ENCODE results near the gene NRXN3. TPM values are rescaled to one million over a fixed set of nuclear protein-coding genes. Genes with fewer than 3 reads are reported as not detected.

The NRXN3 gene
- total RNA-seq, 1 donor from 2014 or later, result 5.9 TPM

- Mint-ChIP-seq H3K9me3 (no peaks in the 10 kb centered on the region), H3K4me3 (no peak overlapping the region), H3K27me3 (ENCODE audit: insufficient read depth, low read depth) (peaks cover 2% of the 10 kb centered on the region), H3K36me3 (no peaks in the 10 kb centered on the region), H3K4me1 (peaks cover 2% of the 10 kb centered on the region), H3K27ac (no peak overlapping the region)
- Histone ChIP-seq H3K36me3 (no peaks in the 10 kb centered on the region), H4K20me1 (ENCODE audit: low read depth) (no peaks in the 10 kb centered on the region), H3K9ac (no peak overlapping the region), H3F3A (ENCODE audit: low read depth) (no peaks in the 10 kb centered on the region), H3K27me3 (no peaks in the 10 kb centered on the region), H3K4me1 (peaks cover 9% of the 10 kb centered on the region), H3K4me3 (no peak overlapping the region), H3K9me3 (ENCODE audit: low read depth) (no peaks in the 10 kb centered on the region), H3K4me2 (no peak overlapping the region), H2AFZ (replicated peaks) (no peak overlapping the region), H3K27ac (no peak overlapping the region), H3K79me2 (ENCODE audit: low read depth) (no peaks in the 10 kb centered on the region)
- no peak for DNase-seq (ENCODE audit: low spot score)
- TF ChIP-seq EZH2phosphoT487 (IDR thresholded peaks at IDR 0.05) (no peak), EZH2 (IDR thresholded peaks at IDR 0.05) (no peak), CTCF (IDR thresholded peaks at IDR 0.05) (no peak)
These were observed 1266.2 kb downstream of the NRXN3 start for GRCh38 chr14:79436335-79436734.

DNA sequence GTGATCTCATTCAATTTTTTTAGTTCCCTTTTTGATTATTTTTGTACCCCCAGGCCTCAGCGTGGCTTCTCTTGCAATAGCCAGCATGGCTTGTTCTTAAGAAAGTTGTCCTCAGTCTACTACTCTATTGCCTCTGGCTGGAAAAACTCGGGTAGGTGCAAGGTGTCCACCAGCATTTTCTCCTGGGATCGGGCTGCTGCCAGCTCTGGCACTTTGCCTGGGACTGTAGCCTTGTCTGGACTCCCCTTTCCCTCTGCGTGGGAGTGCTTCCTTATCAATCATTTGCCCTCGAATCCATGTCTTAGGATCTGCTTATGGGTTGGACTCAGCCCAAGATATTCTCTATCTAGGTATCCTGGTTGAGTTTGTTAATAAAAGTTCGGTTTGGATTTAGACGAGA lies 1267.8 kb downstream of the NRXN3 start:
- H3K9ac ChIP-seq, result no peak overlapping the region
- Mint-ChIP-seq H3K9me3 (no peaks in the 10 kb centered on the region), H3K36me3 (no peaks in the 10 kb centered on the region), H3K4me1 (peaks cover 5% of the 10 kb centered on the region), H3K4me3 (no peak overlapping the region), H3K27ac (no peak overlapping the region), H3K27me3 (ENCODE audit: insufficient read depth, low read depth) (peaks cover 2% of the 10 kb centered on the region)
- no peak overlapping the region for H3K27ac ChIP-seq
- no peak overlapping the region for H3K4me2 ChIP-seq
- no peaks in the 10 kb centered on the region for H4K20me1 ChIP-seq (ENCODE audit: low read depth)
- no peaks in the 10 kb centered on the region for H3K27me3 ChIP-seq
- peaks cover 17% of the 10 kb centered on the region for H3K4me1 ChIP-seq
- no peaks in the 10 kb centered on the region for H3K9me3 ChIP-seq (ENCODE audit: low read depth)
- H3F3A ChIP-seq (ENCODE audit: low read depth), result no peaks in the 10 kb centered on the region
- no peaks in the 10 kb centered on the region for H3K36me3 ChIP-seq
- DNase-seq (ENCODE audit: low spot score), result no peak
- TF ChIP-seq CTCF (IDR thresholded peaks at IDR 0.05), result no peak
- TF ChIP-seq EZH2 (IDR thresholded peaks at IDR 0.05), result no peak
- no peak for TF ChIP-seq EZH2phosphoT487 (IDR thresholded peaks at IDR 0.05)
- H3K4me3 ChIP-seq, result no peak overlapping the region
- no peak overlapping the region for H2AFZ ChIP-seq (replicated peaks)
- no peaks in the 10 kb centered on the region for H3K79me2 ChIP-seq (ENCODE audit: low read depth)

DNA sequence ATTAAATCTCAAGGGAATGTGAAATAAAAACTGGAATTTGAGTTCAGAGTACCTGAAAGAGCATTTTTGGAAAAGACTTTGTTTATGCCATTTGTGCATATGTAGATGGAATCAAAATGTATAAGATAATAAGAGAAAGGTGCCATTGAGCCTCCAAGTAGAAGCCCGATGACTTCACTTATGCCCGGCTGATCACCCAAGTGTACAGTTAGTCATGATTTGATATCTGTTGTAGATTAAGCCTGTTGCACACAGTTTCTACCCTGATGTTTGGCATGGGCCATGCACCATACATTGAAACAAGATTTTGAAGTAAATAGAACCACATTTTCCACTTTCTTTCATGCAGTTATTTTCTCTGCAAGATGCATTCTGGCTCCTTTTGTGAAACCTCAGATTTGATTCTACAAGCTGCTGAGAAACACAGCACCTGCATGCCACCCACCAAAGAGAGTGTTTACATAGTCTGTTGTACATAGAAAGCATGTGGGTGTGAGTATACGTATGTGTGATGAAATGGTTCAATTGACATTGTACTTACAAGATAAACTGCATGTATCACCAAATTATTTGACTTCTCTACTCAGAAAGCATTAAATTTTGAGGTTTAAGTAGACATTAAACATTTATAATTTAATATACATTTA lies 1268.6 kb downstream of the NRXN3 start:
- no peak overlapping the region for H3K9ac ChIP-seq
- H3K27me3 ChIP-seq, result no peaks in the 10 kb centered on the region
- no peak overlapping the region for H3K27ac ChIP-seq
- H3K4me1 ChIP-seq, result peaks cover 24% of the 10 kb centered on the region
- no peak overlapping the region for H2AFZ ChIP-seq (replicated peaks)
- H4K20me1 ChIP-seq (ENCODE audit: low read depth), result no peaks in the 10 kb centered on the region
- H3K4me1 Mint-ChIP-seq, result peaks cover 6% of the 10 kb centered on the region
- no peak overlapping the region for H3K4me3 ChIP-seq
- H3K9me3 Mint-ChIP-seq, result no peaks in the 10 kb centered on the region
- no peaks in the 10 kb centered on the region for H3K79me2 ChIP-seq (ENCODE audit: low read depth)
- H3K36me3 ChIP-seq, result no peaks in the 10 kb centered on the region
- H3K27me3 Mint-ChIP-seq (ENCODE audit: insufficient read depth, low read depth), result peaks cover 2% of the 10 kb centered on the region
- H3F3A ChIP-seq (ENCODE audit: low read depth), result no peaks in the 10 kb centered on the region
- no peaks in the 10 kb centered on the region for H3K9me3 ChIP-seq (ENCODE audit: low read depth)
- TF ChIP-seq EZH2 (IDR thresholded peaks at IDR 0.05) (no peak), CTCF (IDR thresholded peaks at IDR 0.05) (no peak), EZH2phosphoT487 (IDR thresholded peaks at IDR 0.05) (no peak)
- no peaks in the 10 kb centered on the region for H3K36me3 Mint-ChIP-seq
- H3K4me2 ChIP-seq, result no peak overlapping the region
- no peak overlapping the region for H3K4me3 Mint-ChIP-seq
- DNase-seq (ENCODE audit: low spot score), result no peak
- H3K27ac Mint-ChIP-seq, result no peak overlapping the region
